Kasumi-1 (cell line): Measurements from ENCODE around the gene PDHX.
"Not testable (repeated sequence)": the region's sequence is repeated elsewhere in the genome, so short reads cannot be mapped to it uniquely, and the experiment has no call there.

Experiments used
- DNase-seq, 2 experiments: peaks; one replicate each; lab custom pipeline; 2025; lab: John Stamatoyannopoulos, UW

Gene PDHX

DNA sequence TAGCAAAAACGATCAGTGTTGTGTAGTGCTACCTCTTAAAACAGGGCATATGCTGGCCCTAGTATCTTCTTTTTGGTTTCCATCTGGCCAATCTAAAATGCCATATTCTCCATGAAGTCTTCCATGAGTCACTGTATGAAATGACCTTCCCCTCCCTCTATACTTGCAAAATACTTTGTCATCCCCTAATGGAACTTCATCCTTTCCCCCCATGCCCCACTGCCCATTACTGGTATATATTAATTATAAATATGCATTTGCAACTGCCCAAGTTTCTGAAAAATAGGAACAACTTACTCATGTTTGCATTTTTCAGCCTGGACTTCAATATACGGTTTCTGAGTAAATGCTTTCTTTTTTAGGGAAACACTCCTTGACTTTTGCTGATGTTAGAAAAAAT lies 4.7 kb upstream of the PDHX start:
- DNase-seq = no peak

DNA sequence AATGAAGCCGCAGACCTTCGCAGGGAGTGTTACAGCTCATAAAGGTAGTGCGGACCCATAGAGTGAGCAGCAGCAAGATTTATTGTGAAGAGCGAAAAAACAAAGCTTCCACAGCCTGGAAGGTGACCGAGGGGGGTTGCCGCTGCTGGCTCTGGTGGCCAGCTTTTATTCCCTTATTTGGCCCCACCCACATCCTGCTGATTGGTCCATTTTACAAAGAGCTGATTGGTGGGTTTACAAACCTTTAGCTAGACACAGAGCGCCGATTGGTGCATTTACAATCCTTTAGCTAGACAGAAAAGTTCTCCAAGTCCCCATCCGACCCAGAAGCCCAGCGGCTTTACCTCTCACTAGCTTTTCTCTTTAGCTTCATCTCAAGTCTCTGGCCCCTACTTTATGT lies 2.9 kb upstream of the PDHX start:
- DNase-seq = not testable (repeated sequence)

DNA sequence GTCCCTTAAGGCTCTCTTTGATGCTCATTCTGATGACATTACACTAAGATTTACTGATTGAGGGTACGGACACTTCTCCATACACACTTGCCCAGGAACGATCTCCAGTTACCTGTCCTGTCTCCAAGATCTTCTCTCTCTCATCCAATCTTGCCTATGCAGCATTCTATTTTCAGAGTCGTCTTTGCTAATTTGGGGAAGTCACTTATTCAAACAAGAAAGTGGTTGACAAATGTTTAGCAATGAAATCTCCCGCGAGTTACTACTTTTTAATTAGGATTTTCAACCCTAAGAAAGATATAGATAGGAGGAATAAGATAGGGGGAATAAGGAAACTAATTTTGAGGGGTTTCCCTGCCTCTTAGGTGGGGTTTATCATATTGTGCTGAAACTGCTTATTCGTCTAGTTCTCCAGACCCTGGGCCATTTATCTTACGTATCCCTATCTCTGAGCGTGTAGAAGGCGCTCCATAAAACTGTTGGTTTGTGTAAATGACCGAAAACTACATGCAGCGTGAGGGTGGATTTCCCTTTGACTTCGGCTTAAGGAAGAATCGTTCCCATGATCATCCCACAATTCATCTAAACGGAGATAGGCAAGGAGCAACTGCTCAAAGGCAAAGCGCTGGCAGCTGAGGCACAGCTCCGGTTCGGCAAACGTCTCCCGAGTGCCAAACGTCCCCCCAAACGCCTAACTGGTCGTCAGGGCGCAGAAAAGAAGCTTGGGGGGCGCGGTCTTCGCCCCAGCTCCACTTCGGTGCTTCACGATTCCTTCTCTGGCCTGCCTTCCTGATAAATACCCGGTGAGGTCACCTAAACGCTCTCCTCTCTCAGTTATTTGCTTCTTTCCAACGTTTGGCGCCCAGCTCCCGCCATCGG lies 1.0 kb upstream of the PDHX start:
- DNase-seq = peak; percentile 52 to 58

DNA sequence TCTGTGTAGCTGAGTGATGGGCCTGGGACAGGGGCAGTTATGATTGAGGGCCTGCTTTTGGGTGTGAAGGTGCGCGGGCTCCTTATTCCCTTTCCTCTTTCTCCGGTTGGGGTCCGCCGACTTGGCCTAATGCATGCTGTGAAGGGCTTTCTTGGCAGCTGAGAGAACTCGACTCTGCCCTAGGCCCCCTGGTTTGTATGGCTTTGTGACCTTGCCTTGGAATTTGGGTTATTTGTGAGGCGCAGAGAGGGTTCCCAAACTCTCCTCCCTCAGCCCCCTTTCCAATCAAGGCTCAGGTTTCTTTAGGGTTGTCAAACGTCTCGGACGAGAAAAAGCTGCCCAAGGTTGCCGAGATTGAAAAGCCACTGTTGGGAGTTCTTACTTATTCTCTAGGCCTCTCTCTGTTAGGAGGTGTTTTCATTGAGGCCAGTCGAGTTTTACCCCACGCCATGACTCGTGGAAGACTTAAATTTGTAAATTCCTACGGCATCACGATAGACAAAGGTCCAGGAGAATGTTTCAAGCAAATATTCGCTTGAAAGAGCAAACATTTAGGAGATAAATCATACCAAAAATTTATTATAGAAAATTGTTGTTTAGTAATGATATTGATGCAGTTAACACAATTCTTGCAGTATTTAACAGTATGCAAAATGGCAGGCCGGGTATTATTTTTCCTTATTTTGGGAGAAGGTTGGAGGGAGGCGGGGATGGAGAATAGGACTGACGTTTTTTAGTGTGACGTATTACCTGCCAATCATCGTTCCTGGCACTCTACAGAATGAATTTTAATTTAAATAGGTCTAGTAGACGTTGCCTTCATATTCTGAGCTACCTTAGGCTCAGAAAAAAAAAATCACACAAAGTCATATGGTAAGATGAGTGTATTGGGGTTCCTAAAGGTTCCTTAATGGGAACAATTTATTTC lies 689 bp downstream of the PDHX start:
- DNase-seq = no peak

DNA sequence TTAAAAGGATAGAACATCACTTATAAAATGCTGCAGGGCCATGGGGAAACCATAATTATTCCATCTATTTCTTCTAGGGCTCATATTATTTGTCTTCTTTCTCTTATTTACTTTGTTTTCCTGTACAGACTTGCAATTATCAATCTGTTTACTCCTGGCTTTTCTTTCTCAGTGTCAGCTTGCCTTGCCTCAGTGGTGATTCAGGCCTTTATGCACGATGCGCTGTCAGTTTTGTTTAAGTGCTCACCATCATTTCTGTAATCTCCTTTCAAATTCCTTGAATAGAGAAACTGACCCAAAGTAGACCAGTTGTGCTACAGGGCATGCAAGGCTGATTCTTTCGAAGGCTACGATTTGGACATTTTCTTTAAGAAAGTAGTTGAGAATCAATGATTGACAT lies 4.7 kb downstream of the PDHX start:
- DNase-seq = no peak

DNA sequence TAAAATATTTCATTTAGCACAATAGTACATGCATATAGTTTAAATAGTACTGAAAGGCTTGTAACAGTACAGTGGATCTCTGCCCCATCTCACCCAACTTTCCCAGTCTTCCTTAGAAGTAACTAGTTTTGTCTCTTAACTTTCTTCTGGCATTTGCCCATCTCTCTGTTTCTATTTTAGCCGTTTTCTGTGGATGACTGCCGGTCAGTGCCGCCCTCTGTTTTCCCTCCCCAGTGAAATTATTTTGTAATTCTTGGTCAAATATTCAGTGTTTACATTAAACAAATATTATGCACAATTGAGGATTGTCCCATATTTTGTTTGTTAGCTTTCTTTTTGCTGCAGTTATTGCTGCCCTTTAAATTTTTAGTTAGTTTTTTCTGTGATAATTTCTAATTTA lies 8.3 kb downstream of the PDHX start:
- DNase-seq = no peak

DNA sequence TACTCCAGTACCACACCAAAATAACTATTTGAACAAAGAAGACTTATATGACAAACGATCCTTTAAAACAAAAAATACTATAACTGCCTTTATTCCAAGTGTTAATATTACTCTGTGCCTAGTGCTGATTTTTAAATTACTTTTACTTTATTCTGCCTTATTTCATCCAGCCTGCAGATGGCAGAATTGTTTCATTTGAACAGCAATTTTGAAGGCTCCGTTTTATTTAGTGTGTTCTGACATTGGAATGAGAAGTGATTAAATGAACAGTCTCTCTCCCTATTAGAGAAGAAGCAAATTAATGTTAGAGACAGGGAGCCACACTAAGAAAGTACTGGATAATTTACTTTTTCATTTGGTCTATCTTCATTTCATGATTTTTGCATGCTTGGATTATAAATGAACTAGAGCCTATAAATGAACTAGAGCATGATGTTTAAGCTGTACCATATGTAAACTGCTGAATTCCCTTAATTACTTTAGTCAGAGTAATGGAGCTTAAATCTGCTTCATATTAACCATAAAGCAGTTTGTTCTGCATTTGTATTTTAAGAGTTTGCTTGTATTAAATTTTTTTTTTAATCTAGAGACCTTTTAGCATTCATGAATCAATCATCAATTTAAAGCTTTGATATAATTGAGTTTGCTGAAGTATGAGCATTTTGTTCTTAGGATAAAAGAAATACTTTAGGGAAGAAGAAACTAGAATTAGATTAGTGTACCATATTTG lies 9.8 kb downstream of the PDHX start:
- DNase-seq = peak; percentile 84 to 90

DNA sequence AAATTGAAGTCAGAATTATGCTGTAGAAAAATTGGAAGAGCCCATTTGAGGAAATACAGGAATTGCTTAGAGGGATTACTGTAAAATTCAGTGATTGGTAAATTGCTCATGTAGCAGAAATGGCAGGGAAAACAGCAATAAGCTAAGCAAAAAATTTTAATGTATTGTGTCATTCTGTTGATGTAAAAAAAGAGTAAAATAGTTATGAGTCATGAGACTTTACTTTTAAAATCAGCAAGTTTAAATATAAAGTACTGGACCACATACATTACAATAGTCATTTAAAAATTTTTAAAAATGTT lies 10.4 kb downstream of the PDHX start:
- DNase-seq = no peak

DNA sequence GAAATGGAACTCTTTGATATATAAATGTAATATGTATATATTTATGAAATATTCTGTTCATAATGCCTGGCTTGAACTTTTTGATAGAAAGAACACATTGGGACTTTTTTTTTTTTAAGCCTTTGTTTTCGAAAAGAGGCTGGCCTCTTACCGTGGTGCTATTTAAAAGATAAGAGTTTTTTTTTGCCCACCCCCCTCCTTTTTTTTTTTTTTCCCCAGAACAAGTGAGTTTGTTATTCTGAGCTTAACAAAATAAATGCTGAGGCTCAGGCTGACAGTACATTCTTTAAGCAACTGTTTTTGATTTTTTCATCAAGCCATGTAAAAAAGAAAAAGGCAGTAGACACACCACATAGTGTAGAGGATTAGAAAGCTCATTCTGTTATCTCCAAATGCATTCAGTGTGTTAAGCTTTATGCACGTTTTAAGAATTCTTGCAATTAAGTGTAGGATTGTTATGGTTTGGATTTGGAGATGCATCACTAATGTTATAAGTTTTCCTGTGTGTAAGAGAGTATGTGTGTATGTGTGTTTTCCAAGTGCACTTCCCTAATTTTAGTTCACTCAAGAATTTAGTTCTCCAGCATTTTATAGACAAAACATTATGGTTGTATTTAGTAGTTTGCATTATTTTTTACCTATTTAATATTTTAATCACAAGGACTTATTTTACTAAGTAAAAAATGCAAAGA lies 12.0 kb downstream of the PDHX start:
- DNase-seq = no peak

DNA sequence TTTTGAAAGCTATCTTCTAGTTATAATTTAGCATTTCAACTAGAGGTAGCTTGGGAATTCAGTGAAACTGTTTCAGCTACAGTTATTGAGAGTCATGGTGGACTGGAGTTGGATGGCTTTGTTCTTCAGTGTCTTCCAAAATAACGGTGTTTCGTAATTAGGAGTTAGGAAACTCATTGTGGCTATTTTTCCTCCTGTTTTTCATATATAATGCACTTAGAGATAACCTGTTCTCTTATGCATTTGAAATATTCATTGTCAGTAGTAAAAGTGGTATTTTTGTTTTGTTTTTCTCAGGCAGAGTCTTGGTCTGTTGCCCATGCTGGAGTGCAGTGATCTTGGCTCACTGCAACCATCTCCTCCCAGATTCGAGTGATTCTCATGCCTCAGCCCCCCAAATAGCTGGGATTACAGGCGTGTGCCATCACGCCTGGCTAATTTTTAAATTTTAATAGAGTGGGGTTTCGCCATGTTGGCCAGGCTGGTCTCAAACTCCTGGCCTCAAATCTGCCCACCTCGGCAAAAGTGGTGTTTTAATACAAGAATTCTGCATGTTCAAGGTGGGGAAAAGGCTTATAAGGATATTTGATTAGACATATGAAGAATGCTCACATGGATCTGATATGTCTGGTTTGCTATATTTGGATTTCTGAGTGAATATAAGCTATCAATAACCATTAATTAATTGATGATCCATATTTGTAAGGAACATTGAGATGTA lies 12.7 kb downstream of the PDHX start:
- DNase-seq = no peak

DNA sequence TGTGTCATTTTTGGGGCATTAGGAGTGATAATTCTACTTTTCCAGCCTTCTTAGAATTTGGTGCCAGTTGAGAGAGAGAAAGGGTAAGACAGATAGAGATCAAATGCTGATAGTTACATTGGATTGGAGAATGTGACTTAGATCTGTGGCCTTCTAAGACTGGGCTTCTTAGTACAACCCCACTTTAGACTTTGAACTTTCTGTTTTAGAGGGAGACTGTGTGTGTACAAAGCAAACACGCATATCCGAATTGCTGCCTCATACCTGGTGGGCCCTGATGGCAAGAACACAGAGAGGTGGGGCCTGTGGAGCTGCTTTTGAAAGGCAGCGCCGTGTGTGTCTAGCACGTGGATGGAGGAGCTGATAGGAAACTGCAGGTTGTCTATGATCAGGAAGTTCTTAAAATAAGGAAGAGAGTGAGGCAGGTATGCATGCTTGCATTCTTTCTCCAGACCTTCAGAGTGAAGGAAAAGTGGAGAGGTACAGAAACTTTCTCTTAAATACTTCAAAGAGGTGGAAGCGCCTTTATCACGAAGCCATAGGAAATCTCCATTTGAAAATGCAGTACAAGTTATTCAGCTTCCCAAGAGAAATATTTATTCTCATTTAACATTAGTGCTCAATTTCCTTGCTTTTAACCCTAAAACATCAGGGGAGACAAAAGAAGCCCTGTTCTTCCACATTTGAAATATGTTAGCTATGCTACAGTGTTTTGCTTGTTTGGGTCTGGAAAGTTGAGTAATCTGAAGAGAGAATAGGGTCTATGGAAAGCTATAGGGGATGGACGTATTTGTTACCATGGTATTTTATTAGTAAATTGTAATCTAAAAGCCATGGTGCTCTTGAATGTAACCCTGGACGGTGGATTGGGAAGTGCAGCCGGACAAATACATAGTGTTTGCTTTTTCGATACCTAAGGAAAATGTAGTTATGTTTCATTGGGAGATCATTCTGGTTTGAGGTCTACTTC lies 13.7 kb downstream of the PDHX start:
- no peak for DNase-seq

DNA sequence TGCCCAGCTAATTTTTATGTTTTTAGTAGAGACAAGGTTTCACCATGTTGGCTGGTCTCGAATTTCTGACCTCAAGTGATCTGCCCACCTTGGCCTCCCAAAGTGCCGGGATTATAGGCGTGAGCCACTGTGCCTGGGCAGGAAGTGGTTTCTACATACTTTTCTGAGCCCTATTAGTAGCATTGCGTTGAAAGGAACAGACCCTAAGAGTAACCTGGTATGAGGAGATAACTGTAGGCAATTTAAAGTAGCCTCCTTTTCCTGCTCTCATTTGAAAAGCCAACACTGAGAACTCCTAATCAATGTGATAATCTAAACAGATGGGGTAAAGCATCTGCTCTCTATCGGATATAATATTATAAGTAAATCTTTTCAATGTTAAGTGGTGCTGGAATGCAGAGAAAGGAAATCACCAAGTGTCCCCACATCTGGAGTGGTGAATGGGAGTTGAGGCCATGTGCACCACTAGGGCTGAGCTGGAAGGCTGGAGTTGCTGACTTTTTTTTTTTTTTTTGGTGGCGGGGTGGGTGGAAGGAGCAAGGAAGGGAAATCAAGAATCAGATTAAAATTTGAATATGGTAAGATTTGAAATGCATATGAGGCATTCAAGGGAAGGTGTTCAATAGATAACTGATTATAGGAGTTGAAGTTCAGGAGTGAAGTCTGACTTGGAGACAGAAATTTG lies 20.7 kb downstream of the PDHX start:
- no peak for DNase-seq

DNA sequence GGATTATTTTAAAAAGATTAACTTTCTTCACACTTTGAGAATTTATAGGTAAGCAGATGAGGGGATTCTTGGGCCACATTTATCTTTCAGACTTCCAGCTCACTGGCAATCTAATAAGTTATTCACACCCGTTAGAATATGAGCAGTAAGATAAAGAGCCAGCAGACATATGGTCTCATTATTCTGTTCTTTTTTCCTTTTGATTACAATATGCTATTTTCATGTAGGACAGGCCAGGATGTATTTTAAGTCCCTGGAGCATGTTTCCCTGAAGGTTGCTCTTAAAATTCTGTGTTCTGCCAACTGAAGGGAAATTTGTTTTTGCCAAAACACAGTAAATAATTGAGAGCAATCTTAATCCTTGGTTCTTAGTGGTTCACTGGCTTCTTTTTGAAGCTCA lies 22.2 kb downstream of the PDHX start:
- DNase-seq = no peak

DNA sequence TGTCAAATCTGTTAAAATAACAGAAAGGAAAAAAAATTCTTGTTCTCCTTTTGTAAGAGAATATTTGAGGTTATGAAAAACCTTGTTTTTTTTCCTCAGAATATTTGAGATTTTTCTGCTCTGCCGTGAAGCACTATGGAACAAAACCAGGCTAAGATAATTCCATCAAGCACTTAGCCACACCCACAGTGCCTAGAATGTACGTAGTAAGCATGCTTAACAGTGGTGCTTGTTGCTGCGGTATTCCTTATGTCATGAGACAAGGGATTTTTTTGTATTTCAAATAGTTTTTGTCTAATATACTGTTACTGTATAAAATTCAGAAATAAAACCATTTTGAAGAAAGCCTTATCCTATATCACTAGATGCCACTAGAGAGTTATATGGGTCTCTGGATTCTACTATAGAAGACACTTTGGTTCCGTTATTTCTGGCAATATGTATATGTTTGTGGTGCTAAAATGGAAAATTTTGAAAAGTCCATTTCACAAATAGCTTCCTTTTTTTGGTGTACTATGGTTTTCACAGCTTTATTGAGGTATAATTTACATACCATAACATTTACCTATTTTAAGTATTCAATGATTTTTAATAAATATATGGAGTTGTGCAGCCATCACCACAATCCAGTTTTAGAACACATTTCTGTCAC lies 23.7 kb downstream of the PDHX start:
- DNase-seq = no peak

DNA sequence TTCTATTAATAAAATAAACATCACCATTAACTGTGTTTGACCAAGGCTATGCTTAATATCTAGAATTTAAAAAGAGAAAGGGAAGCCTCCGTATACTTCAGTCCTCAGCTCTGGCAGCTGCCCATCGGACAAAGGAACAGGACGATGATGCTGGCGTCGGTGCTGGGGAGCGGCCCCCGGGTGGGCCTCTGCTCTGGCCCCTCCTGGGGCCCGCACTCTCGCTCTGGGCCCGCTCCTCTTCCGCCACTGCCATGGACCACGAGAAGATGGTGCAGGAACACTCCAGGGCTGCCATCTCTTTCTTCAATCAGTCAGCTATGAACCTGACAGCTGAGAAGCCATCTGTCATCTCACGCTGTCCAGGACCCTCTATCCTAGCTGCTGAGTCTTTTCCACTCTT lies 25.3 kb downstream of the PDHX start:
- DNase-seq = no peak

DNA sequence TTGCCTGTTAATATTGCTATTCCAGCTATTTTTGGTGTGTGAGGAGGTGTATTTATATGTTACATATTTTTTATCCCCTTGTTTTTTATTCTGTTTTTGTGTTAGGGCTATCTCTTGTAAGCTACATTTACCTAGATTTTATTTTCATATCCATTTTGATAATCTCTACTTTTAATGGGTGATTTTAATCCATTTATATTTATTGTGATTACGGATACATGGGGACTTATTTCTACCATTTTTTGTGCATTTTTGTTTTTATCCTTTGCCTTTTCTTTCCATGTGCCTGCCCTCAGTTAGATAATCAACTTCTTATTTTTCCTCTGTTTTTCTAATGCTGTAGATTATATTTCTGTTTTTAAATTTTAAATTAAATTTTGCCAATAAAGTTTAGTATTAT lies 28.3 kb downstream of the PDHX start:
- DNase-seq = no peak

DNA sequence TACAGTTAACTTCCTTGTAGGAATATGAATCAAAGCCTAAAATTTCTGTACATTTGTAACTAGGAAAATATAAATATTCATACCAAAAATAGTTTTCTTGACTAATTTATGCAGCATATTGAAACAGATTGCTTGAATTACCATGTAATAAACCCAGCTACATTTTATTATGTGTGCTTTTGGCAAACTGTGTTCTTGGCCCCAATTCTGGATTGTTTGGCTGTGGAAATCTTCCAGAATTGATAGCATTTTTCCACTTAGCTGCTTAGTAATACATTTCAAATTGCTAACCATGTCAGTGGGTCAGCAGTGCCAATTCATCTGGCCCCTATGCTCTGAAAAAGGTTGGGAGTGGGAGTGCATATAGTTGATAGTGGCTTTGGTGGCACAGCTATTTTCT lies 32.3 kb downstream of the PDHX start:
- DNase-seq = no peak

DNA sequence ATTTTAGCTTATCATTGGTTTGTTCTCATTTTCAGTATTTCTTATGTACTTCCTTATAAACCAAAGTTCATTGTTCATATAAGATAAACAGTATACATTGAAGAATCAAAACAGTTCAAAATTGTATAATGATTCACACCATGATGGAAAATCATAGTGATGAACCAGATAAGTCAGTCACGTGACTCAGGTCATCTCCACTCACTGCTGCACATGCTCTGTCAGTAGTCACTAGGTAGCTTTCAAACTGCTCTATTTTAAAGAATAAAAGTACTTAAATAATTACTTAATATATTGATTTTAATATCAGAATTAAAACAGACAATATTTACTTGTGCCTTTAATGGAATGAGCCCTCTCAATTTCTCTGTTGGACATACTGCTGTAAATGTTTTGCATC lies 37.5 kb downstream of the PDHX start:
- DNase-seq = no peak

DNA sequence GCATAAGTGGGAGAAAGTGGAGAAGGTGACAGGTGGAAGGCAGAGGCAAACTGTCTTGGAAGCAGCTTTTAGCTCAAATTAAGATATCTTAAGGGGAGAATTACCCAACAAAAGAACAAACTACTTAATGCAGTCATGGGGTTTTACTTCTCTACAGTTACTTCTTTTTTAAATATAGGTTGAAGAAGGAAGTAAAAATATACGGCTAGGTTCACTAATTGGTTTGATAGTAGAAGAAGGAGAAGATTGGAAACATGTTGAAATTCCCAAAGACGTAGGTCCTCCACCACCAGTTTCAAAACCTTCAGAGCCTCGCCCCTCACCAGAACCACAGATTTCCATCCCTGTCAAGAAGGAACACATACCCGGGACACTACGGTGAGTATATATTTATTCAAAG lies 40.8 kb downstream of the PDHX start:
- DNase-seq = no peak
